ENCODE data around the gene MORC3.
"Not testable (repeated sequence)": the region's sequence is repeated elsewhere in the genome, so short reads cannot be mapped to it uniquely, and the experiment has no call there.

The MORC3 gene

DNA sequence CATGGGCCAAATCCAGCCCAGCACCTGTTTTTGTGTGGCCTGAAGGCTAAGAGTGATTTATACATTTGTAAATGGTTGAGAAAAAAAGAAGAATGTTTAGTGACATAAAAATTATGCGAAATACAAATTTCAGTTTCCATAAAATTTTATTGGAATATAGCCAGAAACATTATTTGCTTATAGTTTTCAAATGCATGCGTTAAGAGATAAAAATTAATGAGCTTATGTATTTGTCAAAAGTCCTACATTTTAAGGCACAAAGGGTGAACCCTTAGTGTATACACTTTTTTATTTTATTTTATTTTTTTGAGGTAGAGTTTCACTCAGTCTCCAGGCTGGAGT is 2.1 kb downstream of the MORC3 start:
- DNase-seq (ENCODE audit: low read depth), result no peak

DNA sequence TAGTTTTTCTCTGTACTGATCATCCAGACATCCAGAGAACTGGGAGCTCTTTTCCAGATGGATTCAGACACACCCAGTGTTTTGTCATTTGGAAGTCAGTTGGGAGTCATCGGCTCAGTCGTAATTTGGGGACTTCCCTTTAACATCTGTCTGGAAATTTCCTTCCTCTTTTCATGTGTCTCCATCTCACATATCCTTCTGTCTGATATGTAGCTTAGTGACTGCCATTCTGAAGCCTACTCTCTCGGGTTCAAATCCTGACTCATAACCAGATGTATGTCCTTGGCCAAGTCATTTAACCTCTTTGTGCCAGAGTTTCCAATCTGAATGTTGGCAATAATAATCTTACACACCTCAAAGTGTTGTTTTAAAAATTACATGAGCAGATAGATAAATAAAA is 3.0 kb downstream of the MORC3 start:
- no peak for DNase-seq (ENCODE audit: low read depth)

DNA sequence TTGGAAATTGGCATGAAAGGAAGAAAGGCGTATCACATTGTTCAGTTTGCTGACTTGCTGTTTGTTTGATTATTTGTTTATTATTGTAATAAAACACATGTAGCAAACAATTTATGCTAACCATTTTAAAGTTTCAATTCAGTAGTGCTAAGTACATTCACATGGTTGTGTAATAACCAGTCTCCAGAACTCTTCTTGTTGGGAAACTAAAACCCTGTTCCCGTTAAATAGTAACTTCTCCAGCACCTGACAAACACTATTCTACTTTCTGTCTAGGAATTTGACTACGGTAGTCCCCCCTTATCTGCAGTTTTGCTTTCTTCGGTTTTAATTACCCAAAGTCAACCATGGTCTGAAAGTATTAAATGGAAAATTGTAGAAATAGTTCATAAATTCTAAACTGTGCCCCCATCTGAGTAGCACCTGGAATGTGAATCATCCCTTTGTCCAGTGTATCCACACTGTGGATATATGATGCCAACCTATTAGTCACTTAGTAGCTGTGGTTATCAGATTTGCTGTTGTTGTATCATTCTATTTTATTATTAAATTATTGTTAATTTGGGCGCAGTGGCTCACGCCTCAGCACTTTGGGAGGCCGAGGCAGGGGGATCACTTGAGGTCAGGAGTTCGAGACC is 5.5 kb downstream of the MORC3 start:
- no peak for DNase-seq (ENCODE audit: low read depth)

DNA sequence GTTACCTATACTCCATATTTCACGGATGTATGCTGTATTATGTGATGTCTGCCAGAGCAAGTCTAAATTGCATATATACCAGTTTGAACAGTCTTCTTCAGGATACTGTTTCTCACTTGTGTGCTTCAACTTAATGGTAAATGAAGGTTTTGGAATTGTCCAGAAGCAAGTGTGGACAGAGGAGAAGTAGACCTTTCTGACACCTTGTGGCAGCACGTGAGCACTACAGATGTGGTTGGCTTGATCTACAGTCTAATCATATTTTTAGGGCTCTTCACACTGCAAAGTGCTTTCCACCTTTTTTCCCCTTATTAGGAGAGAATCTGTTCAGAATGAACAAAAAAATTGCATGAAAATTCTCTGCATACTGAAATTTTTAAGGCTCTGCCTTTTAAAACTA is 10.9 kb downstream of the MORC3 start:
- peak; percentile 24 for DNase-seq (ENCODE audit: low read depth)

DNA sequence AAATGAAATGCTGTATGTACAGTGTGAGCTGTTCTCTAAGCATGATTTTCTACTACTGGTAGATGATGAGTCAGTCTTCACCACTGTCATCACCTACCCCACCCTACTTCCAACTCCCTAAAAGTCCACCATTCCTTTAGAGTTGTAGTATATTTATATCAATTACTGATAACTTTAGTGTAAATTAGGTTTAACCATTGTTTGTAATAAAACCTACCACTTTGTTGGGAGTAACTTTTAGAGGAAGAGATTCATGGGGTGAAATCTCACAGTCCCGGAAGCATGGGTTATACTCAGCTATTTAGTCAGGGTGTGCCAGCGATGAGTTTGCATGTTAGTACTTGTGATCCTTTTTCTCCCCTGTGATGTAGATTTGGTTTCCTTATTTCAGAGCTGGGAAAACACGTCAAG is 17.1 kb downstream of the MORC3 start:
- DNase-seq (ENCODE audit: low read depth), result no peak

DNA sequence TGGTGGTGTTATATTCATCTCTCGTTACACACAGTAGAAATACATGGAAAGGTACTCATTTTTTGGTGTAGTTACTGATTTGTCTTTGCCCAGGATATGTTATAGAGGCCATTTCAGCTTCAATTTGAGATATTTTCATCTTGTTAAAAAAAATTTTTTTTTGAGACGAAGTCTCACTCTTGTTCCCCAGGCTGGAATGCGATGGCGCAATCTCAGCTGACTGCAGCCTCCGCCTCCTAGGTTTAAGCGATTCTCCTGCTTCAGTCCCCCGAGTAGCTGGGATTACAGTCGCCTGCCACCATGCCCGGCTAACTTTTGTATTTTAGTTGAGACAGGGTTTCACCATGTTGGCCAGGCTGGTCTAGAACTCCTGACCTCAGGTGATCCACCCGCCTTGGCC is 19.0 kb downstream of the MORC3 start:
- DNase-seq (ENCODE audit: low read depth), result no peak

DNA sequence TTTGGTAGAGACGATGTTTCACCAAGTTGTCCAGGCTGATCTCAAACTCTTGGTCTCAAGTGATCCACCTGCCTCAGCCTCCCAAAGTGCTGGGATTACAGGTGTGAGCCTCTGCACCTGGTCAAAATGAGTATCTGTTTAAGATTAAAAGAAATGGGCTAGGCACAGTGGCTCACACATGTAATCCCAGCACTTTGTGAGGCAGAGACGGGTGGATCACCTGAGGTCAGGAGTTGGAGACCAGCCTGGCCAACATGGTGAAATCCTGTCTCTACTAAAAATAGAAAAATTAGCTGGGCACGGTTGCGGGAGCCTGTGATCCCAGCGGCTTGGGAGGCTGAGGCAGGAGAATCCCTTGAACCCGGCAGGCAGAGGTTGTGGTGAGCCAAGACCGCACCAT is 22.6 kb downstream of the MORC3 start:
- not testable (repeated sequence) for DNase-seq (ENCODE audit: low read depth)

DNA sequence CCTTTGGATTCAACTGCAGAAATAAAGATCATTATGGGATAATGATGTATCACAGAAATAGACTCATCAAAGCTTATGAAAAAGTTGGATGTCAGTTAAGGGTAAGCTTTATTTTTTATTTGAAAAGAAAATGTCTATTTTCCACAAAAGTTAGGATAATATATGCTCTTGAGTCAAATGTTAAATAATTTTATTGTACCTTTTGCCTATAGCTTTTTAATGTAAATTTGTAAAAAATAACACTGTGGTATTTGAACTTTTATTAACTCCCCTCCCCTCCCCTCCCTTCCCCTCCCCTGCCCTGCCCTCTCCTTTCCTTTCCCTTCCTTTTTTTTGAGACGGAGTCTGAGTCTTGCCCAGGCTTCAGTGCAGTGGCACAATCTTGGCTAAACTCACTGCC is 24.9 kb downstream of the MORC3 start:
- no peak for DNase-seq (ENCODE audit: low read depth)

DNA sequence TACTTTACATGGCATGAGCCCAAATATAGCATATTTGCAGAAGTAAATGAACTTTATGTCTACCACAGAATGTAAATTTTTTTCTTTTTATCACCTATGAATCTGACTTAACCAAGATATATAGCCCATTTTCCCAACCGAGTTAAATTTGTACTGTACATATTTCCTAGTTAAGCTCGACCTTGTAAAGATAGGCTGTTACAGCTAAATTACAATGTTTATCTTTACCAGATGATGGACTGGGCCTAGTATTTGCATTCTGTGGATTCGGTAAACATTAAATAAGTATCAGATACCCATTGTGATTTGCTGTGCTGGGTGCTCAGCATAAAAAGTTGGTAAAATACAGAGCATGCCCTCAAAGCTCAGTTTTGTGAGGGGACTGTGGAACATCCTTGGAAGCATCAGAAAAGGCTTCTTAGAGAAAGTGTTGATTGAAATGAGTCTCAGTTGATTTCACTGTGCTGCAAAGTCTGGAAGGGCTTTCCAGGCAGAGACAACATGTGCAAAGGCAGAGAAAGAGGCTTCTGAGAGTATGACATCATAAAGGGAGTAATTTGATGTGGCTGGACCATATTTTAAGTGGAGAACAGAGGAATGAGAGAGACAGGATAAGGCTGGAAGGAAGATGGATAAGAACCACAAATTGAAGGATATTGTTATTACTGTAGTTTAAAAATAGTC is 27.4 kb downstream of the MORC3 start:
- no peak for DNase-seq (ENCODE audit: low read depth)

DNA sequence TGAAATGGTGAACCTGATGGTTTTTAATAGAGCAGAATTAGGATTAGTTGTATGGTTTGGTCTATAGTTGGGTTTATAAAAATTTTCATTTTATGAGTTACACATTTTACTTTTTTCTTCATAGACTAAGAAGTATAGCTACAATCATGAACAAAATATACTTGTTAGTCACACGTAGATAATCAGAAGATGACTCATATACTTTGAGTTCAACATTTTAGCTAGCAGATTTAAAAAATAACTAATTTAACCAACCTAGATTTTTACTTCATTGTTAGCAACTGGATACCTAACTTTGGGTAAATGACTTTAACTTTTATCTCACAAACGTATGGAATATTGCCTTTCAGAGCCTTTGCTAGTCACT is 27.9 kb downstream of the MORC3 start:
- DNase-seq (ENCODE audit: low read depth), result no peak

DNA sequence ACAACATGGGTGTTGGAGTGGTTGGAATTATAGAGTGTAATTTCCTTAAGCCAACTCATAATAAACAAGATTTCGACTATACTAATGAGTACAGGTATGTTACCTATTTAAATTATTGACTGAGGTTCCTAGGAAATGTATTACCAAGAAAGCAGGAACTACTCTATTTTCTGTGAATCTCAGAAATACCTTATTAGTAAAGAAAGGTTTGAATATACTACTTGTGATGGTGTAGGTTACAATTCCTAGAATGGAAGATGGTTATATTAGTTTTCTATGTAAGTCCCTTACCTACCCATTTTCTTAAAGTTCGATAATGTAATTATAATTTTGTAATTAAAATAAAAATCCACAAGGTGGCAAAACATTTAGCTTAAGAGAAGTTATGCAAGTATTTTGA is 29.3 kb downstream of the MORC3 start:
- no peak for DNase-seq (ENCODE audit: low read depth)

DNA sequence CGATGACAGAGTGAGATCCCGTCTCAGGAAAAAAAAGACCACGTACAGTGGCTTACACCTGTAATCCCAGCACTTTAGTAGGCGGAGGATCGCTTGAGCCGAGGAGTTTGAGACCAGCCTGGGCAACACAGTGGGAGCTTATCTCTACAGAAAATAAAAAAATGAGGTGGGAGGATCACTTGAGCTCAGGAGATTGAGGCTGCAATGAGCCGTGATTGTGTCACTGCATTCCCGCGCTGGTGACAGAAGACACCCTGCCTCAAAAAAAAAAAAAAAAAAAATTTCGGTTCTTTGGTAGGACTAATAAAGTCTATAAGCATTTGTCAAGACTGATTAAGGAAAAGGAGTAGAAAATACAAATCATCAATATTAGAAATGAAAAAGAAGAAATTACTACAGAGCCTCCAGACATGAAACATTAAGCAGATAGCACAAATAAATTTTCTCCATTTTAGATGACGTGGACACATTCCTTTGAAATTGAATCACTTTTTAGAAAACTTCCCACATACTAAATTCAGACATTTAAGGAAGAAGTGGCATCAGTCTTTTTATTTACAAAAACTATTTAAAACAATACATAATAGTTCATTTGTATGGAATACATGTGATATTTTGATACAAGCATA is 30.4 kb downstream of the MORC3 start:
- DNase-seq (ENCODE audit: low read depth), result no peak

DNA sequence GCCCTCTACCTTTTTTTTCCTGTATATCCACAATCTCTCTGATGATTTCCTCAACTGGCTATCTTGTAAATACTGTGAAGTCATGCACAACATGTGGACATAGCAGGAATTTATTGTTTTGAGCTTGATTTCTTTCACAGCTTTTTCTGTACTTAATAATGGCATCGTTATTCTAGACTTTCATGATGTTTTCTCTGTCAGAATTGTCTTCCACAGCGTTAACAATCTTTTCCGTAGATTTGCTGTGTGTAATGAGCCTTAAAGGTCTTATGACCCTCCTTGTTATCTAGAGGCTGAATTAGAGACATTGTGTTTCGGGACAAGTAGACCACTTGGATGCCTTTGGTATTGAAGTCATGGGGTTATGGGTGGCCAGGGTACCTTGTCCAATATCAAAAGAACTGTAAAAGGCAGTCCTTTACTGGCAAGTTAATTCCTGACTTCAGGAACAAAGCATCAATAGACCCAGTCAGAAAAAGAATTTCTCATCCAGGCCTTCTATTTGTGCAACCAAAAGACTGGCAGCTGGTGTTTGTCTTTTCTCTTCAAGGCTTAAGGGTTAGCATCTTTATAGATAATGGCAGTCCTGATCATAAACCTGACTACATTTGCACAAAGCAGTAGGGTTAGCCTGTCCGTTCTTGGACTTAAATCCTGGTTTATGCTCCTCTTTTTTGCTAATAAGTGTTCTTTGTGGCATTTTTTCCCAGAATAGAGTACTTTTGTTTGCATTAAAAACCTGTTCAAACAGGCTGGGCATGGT is 35.1 kb downstream of the MORC3 start:
- no peak for DNase-seq (ENCODE audit: low read depth)

DNA sequence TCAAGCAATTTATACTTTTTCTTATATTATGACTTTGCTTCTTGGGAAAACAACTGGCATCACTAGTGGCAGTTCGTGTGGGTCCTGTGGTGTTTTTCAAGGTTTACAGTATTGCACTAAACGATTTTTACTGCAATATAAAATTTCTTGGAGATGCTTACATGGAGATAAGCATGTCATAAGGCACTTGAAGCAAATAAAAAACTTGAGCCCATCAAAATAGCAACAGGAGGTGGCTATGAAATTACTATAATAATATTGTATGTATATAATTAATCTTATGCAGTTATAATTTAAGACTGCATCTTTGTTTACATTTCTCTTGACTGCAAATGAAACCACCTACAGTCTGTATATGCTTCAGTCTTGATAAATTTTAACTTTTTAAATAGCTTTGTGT is 35.9 kb downstream of the MORC3 start:
- no peak for DNase-seq (ENCODE audit: low read depth)

DNA sequence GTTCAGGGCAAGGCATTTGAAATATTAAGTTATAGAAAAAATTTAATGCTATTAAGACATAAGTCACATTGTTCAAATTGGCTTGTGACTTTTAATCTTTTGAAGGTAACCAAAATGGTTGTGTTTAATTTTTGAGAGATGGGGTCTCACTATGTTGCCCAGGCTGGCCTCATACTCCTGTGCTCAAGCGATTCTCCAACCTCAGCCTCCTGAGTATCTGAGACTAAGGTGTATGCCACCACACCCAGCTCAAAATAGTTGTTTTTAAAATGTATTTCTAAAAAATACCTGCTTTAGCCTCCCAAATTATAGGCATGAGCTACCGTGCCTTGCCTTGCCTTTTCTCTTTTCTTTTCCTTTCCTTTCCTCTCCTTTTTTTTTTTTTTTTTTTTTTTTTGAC is 39.2 kb downstream of the MORC3 start:
- no peak for DNase-seq (ENCODE audit: low read depth)

DNA sequence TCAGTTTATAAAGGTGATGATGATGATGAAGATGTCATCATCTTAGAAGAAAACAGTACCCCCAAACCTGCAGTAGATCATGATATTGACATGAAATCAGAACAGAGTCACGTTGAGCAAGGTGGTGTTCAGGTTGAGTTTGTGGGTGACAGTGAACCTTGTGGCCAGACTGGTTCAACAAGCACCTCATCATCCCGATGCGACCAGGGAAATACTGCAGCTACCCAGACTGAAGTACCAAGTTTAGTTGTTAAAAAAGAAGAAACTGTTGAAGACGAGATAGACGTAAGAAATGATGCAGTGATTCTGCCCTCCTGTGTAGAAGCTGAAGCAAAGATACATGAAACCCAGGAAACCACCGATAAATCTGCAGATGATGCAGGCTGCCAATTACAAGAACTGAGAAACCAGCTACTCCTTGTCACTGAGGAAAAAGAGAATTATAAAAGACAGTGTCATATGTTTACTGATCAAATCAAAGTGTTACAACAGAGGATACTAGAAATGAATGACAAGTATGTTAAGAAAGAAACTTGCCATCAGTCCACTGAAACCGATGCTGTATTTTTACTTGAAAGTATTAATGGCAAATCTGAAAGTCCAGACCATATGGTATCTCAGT is 49.2 kb downstream of the MORC3 start:
- no peak for DNase-seq (ENCODE audit: low read depth)

DNA sequence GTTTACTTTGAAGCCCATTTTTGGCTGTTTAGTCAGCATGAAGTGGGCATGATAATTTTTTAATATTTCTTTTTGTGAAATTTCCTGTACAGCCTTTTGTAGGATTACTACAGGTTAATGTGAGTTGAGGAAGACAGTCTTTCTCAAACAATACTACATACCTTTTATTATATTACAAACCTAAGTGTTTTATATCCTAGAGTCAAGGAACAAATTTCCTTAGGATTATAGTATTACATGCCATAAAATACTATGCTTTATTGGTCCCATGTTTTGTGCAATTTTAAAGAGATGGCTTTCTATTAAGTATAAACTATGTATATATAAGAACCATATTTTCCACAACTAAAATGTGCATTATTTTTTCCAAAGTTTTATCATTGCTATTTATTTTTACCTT is 56.0 kb downstream of the MORC3 start:
- no peak for DNase-seq (ENCODE audit: low read depth)

DNA sequence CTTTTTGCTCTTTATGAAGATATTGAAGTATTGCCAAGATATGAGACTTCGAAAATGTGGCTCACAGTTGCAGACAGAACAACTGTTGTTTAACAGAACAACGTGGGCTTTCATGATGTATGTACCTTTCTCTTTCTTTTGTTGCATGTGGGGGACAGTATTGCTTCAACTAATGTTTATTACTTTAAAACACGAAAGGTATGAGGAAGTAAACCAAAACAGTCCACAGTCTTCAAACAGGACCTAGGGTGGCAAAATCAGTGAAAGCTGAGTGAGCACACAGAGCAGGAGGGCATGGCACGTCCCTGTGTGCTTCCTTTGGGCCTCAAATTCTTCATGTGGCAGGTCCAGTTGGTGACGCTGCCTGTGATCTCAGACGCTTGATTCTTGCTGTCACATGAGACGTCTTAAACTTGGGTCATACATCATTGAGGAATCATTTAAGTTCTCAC is 57.4 kb downstream of the MORC3 start:
- DNase-seq (ENCODE audit: low read depth), result no peak

DNA sequence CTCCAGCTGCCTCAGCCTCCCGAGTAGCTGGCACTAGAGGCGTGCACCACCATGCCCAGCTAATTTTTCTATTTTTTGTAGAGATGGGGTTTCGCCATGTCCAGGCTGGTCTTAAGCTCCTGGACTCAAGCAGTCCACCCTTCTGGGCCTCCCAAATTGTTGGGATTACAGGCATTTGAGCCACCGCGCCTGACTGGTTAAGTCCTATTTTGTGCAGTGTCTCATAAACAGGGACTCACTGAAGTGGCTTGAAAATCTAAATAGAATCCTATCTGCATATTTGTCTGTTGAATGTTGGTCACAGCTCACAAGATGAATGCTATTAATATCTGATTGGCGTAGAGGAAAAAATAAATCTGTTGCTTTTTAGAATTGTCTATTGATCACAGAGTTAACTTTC is 59.3 kb downstream of the MORC3 start:
- DNase-seq (ENCODE audit: low read depth), result no peak

DNA sequence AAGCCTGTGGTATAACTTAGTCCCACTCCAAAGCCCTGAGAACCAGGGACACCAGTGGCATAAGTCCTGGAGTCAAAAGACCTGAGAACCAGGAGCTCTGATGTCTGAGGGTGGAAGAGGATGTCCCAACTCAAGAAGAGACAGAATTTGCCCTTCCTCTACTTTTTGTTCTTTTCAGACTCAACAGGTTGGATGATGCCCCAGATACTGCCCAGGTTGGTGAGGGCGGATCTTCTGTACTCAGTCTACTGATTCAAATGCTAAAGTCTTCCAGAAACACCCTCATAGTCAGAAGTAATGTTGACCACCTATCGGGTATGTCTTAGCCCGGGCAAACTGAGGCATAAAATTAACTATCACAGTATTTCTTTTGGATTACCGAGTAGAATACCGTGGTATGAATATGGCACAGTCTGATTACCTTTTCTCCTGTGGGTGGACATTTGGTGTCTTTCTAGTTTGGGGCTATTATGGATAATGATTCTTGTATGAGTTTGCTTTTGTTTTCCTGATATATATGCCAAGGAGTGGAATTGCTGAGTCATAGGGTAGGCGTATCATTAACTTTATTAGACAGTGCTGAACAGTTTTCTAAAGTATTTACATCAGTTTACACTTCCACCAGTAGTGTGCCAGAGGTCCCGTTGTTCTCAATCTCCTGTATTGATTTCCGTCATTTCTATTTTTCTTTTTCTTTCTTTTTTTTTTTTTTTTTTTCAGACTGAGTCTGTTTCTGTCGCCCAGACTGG is 62.0 kb downstream of the MORC3 start:
- DNase-seq (ENCODE audit: low read depth), result no peak

DNA sequence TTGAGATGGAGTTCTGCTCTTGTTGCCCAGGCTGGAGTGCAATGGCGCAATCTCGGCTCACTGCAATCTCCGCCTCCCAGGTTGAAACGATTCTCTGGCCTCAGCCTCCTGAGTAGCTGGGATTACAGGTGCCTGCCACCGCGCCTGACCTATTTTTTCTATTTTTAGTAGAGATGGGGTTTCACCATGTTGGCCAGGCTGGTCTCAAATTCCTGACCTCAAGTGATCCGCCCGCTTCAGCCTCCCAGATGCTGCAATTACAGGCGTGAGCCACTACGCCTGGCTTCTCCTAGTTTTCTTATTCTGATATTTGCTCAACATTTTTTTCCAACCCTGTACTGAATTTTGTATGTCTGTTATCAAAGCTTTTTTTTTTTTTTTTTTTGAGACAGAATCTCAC is 62.7 kb downstream of the MORC3 start:
- DNase-seq (ENCODE audit: low read depth), result not testable (repeated sequence)

DNA sequence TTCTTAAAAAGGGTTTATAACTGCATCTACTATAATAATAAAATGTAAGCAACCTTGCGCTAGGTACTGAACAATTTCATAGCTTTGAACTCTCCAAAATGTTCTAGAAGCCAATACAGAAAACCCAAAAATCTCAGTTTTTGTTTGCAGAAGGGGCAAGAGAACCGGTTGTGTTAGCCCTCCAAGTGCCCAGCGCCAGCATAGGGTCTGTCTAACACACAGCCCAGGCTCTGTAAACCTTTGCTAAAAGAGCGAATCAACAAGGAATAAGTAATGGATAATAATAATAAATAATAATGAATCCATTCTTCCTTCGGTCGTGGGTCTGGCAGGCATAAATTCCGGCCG is 64.9 kb downstream of the MORC3 start:
- DNase-seq (ENCODE audit: low read depth), result no peak

All from activated T-cell treated with anti-CD3 and anti-CD28 coated beads for 48 hours (primary cell).